Upper lobe of right lung (tissue), 1 donor: ENCODE data around the gene PSMA2. TPM values are rescaled to one million over a fixed set of nuclear protein-coding genes. Genes with fewer than 3 reads are reported as not detected.

ENCODE experiments used
- ATAC-seq: fragments of 200-7000 bp; cut with Tn5 transposase; one replicate; pipeline ENCODE4 v1.9.1; 2020; ENCODE audit warnings: mild to moderate bottlenecking, moderate library complexity
- DNase-seq: peaks from one replicate; pipeline ENCODE4 v3.0.0-alpha.2; 2020
- H3K27ac ChIP-seq: fragments of 200-600 bp; one replicate; pipeline ENCODE4 v1.8.0; 2022
- H3K27me3 ChIP-seq: fragments of 200-600 bp; one replicate; pipeline ENCODE4 v1.8.0; 2022; ENCODE audit warnings: mild to moderate bottlenecking
- H3K36me3 ChIP-seq: fragments of 200-600 bp; one replicate; pipeline ENCODE4 v1.8.0; 2022
- H3K4me1 ChIP-seq: fragments of 200-600 bp; one replicate; pipeline ENCODE4 v1.8.0; 2022
- H3K4me3 ChIP-seq: fragments of 200-600 bp; one replicate; pipeline ENCODE4 v1.8.0; 2022; ENCODE audit warnings: mild to moderate bottlenecking
- H3K9me3 ChIP-seq: fragments of 200-600 bp; one replicate; pipeline ENCODE4 v1.8.0; 2022
- CTCF ChIP-seq: fragments of 200-600 bp; IDR thresholded peaks from one replicate; pipeline ENCODE4 v1.8.0; 2022; ENCODE audit warnings: antibody characterized with exemption
- intact Hi-C: fragments of 100-400 bp; cut with DNase I; formaldehyde crosslinking; loops from one replicate; pipeline ENCODE4 v1.11.0; 2022
- total RNA-seq: library from RNA; stranded (reverse); fragmentation: NEBNext Ultra II Directional; extraction: Animal tissue kit (Norgen Biotek cat#: 25700); gene quantifications from one replicate; pipeline ENCODE4 v1.2.1, GENCODE V29; 2021
- donor health status: DM: no; HTN: yes; CAD: no; lungs with severe emphysema.

The PSMA2 gene
- total RNA-seq, 1 donor from 2014 or later = 55.1 TPM

GRCh38 chr7:42868480-42868879 lies 63.5 kb downstream of the PSMA2 start:
- no peak for TF ChIP-seq CTCF
- H3K4me3 ChIP-seq = no peak overlapping the region
- intact Hi-C loops = no loop called here
- no peaks in the 10 kb centered on the region for H3K4me1 ChIP-seq
- no peaks in the 10 kb centered on the region for H3K36me3 ChIP-seq
- no peaks in the 10 kb centered on the region for H3K9me3 ChIP-seq
- no peak overlapping the region for H3K27ac ChIP-seq
- ATAC-seq (no peak), DNase-seq (no peak)
- H3K27me3 ChIP-seq = no peaks in the 10 kb centered on the region

Other genes with a start within 250 kb of the PSMA2 start
- gene C7orf25, start 20.1 kb downstream of the PSMA2 start, total RNA-seq = 7.4 TPM
- gene MRPL32, start 202 bp upstream of the PSMA2 start, total RNA-seq = 44.8 TPM
- 1.6 TPM for gene HECW1, start 180.5 kb upstream of the PSMA2 start, total RNA-seq